ENCODE results near the gene MTHFR.

DNA sequence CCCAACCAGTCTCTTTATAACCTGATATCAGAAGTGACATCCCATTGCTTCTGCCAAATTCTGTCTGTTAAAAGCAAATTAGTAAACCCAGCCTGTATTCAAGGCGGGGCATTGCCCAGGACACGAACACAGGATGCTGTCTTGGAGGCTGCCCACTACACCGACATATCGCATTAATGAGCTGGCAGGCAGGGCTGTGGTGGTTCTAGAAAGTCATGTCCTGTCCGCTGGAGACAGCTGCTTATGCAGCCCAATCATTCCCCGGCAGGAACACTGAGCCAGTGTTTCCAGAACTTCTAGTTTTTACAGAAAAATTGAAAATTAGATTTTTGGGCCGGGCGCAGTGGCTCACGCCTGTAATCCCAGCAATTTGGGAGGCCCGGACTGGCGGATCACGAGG, 24.5 kb downstream of the MTHFR start:
- TF ChIP-seq, protein P1, sequence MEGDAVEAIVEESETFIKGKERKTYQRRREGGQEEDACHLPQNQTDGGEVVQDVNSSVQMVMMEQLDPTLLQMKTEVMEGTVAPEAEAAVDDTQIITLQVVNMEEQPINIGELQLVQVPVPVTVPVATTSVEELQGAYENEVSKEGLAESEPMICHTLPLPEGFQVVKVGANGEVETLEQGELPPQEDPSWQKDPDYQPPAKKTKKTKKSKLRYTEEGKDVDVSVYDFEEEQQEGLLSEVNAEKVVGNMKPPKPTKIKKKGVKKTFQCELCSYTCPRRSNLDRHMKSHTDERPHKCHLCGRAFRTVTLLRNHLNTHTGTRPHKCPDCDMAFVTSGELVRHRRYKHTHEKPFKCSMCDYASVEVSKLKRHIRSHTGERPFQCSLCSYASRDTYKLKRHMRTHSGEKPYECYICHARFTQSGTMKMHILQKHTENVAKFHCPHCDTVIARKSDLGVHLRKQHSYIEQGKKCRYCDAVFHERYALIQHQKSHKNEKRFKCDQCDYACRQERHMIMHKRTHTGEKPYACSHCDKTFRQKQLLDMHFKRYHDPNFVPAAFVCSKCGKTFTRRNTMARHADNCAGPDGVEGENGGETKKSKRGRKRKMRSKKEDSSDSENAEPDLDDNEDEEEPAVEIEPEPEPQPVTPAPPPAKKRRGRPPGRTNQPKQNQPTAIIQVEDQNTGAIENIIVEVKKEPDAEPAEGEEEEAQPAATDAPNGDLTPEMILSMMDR (IDR thresholded peaks at IDR 0.05): no peak
- TF ChIP-seq POLR2A (IDR thresholded peaks at IDR 0.05): no peak
